HUES48 (cell line): ENCODE measurements around the gene USH2A.

Experiments used
- H3K27ac ChIP-seq: one replicate; pipeline ENCODE4 v1.7.0; 2013; ENCODE audit warnings: low read depth, low read length, inconsistent platforms
- H3K27me3 ChIP-seq: 2 replicates; pipeline ENCODE4 v1.6.1; 2013; ENCODE audit warnings: mild to moderate bottlenecking, low read length; ENCODE audit not compliant: control insufficient read depth, insufficient read depth
- H3K36me3 ChIP-seq: 2 replicates; pipeline ENCODE4 v1.6.1; 2013; ENCODE audit warnings: low read length; ENCODE audit not compliant: control insufficient read depth, insufficient read depth
- H3K4me1 ChIP-seq: 2 replicates; pipeline ENCODE4 v1.6.1; 2013; ENCODE audit warnings: mild to moderate bottlenecking, low read length; ENCODE audit not compliant: control insufficient read depth, insufficient read depth
- H3K4me3 ChIP-seq: 2 replicates; pipeline ENCODE4 v1.5.1; 2013; ENCODE audit warnings: mild to moderate bottlenecking, low read depth, low read length
- H3K9ac ChIP-seq: 2 replicates; pipeline ENCODE4 v1.6.1; 2013; ENCODE audit warnings: mild to moderate bottlenecking, low read depth, low read length, moderate library complexity
- H3K9me3 ChIP-seq: 2 replicates; pipeline ENCODE4 v1.6.1; 2013; ENCODE audit warnings: low read length; ENCODE audit not compliant: control insufficient read depth, insufficient read depth

The USH2A gene

DNA sequence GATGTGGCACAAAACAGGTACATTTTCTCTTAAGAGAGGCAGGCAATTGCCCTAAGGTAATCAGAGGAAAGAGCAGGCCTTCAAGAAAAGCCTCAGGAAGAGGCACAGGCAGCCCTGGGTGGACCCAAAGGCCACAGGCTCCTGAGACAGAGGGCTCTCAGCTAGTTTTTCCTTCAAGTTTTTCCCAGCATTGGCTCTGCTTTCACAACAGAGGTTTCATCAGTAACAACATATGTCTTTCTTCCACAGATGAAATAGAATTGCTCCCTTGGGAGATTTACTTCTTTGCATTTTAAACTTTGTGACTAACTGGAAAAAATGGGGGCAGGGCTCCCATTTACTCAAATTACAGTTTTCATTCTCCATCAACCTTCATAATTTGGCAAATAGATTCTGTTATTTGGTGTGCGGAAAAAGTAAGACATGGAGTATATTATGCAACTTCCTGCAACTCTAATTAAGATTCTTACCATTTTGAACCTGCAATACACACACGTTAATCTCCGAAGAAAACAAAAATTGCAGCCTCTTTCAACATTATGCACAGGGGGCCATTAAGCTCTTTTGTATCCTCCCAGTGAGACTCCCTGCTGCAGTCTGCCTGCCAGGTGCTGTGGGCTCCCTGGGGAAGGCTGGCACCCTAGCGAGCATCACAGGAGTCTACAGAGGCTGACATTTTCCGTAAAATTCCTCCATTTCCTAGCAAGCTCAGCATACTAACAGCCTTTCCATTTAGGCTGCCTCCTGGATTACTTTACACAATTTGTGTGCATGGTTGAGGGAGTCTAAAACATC lies 282.3 kb downstream of the USH2A start:
- Histone ChIP-seq H3K27me3 (0 out of 2 replicates have a peak, but pooled peaks cover 8% of the 10 kb centered on the region), H3K9ac (no peak overlapping the region), H3K4me1 (peaks cover 56% of the 10 kb centered on the region), H3K9me3 (no peaks in the 10 kb centered on the region), H3K4me3 (no peak overlapping the region), H3K27ac (peak overlapping the region; percentile 66), H3K36me3 (no peaks in the 10 kb centered on the region)

DNA sequence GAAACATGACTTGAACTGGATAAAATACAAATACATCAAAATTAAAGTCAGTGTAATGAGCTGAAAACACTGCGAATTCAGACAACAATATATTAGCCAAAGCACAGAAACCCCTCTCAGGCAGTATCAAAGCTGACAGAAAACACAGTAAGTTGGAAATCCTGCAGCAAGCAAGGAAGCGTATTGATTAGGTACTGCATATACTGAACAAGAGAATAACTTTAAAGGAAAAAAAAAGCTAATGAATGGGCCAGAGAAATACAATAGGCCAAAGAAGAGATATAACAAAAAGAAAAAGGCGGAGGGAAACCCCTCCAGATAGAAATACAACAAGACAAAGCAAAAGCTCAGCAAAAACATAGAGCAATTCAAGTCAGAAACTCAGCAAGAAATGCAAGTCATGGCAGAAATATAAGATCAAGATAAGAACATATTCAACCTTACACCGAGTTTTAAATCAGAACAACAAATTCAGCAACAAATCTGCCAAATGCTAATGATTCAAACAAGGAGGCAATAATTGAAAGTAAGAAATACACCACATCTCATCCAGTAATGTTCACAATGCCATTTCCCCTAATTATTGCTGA lies 299.0 kb downstream of the USH2A start:
- Histone ChIP-seq H3K4me1 (no peaks in the 10 kb centered on the region), H3K27ac (no peak overlapping the region), H3K9ac (no peak overlapping the region), H3K36me3 (no peaks in the 10 kb centered on the region), H3K27me3 (no peaks in the 10 kb centered on the region), H3K9me3 (peaks cover 9% of the 10 kb centered on the region; the same call in 1 of the 2 replicates), H3K4me3 (no peak overlapping the region)

DNA sequence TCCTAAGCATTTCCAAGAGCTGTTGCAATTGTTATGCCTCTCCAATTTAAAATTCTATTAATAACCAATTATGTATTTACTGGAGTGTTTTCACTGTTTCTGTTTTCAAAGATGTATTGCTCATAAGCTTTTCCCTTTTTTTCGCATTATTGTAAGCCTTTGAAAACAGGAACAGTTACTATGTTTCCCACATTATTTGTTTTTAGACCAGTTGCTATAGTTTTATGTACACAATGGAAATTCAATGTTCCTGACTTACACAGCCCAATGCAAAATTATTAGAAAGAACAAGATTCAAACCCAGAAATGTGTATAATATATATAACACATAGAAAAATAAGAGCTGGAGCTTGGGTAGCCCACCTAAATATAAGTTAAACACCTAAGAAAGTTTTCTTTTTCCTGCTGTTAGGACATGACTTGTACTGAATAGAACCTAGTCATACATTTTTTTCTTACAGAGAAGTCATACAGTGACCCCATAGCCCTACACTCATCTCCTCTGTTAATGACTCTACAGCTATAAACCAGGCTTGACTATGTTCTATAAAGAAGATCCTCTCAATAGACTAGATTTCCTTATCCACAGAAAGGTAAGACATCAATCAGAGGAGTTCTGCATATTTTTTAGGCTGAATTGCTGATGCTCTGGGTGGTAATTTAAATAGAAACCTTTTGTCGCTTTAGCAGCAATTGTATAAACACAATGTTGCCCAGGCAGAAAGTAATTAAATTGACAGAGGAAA lies 299.6 kb downstream of the USH2A start:
- Histone ChIP-seq H3K4me3 (no peak overlapping the region), H3K36me3 (no peaks in the 10 kb centered on the region), H3K4me1 (no peaks in the 10 kb centered on the region), H3K9ac (no peak overlapping the region), H3K27ac (no peak overlapping the region), H3K9me3 (peaks cover 9% of the 10 kb centered on the region; the same call in 1 of the 2 replicates), H3K27me3 (no peaks in the 10 kb centered on the region)

DNA sequence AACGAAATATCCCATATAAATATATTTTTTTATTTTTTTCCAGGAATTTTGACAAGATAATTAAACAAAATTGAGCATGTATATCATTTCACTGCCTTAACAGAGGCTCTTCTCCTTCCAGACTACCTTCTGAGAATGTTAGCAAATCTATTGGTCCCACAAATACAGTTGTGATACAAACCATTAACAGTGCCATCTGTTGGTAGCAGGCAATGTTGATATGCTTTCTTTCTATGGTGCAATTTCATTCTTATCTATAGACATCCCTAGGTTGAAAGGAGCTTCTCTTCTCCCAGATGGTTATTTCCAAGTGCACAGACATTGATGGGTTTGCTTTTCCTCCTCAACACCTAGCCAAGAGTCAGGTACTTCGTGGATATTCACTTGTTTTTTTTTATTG lies 303.6 kb downstream of the USH2A start:
- Histone ChIP-seq H3K4me3 (no peak overlapping the region), H3K27ac (no peak overlapping the region), H3K36me3 (no peaks in the 10 kb centered on the region), H3K4me1 (peaks cover 11% of the 10 kb centered on the region), H3K9ac (no peak overlapping the region), H3K27me3 (no peaks in the 10 kb centered on the region), H3K9me3 (peaks cover 9% of the 10 kb centered on the region; the same call in 1 of the 2 replicates)

DNA sequence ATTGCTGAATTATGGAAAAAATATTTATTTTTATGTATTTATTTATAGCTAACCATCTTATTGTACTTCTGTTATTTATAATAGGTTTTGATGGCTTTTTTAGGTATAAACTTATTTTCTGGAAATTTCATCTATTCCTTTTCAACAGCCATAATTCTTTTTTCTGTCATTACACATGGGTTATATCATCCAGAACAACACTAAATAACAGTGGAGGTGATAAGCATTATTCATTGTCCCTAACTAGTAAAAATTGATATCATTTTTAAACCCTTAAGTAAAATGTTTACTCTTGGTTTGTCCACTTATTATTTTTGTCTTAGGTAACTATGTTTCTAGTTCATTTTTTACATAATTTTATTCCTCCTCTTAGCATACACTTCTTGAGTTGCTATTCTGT lies 309.1 kb downstream of the USH2A start:
- no peak overlapping the region for H3K9ac ChIP-seq
- H3K27ac ChIP-seq: no peak overlapping the region
- H3K4me3 ChIP-seq: no peak overlapping the region
- H3K27me3 ChIP-seq: no peaks in the 10 kb centered on the region
- peaks cover 17% of the 10 kb centered on the region for H3K4me1 ChIP-seq
- no peaks in the 10 kb centered on the region for H3K36me3 ChIP-seq
- no peaks in the 10 kb centered on the region for H3K9me3 ChIP-seq

DNA sequence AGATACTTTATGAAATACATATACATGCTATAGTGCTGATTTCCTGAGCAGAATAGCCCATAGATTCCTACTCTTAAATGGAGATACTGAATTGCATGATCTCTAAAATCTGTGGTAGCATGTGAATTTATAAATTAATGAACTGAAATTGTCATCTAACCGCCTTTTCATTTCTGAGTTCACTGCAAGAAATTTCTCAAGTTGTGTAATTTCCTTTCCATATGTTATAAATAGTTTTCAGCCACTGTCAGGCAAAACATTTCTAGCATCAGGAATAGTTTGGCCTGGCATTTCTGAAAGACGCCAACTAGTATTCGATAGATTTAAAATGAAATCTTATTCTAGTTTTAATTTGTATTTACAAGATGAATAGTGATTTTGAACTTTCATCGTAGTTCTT lies 310.1 kb downstream of the USH2A start:
- H3K4me1 ChIP-seq: peaks cover 17% of the 10 kb centered on the region
- no peaks in the 10 kb centered on the region for H3K9me3 ChIP-seq
- no peak overlapping the region for H3K4me3 ChIP-seq
- H3K36me3 ChIP-seq: no peaks in the 10 kb centered on the region
- H3K27ac ChIP-seq: no peak overlapping the region
- H3K27me3 ChIP-seq: no peaks in the 10 kb centered on the region
- no peak overlapping the region for H3K9ac ChIP-seq

DNA sequence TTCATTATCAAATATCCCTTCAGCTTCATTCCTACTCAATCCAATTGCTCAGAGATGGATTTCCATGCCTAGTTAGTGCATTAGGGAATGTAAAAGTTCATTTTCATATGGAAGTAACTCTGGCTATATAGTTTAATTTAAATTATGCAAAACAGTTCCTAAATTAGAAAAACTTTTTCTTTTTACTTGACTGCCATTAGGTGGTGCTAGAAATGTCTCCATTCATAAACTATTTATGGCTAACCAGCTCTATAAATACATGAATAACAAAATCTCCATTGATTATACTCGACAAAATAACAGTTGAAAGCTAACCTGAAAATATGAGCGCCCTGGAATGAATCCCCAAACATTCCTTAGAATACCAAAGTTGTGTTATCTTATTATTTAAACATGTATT lies 311.4 kb downstream of the USH2A start:
- H3K4me3 ChIP-seq: no peak overlapping the region
- H3K27me3 ChIP-seq: no peaks in the 10 kb centered on the region
- H3K36me3 ChIP-seq: no peaks in the 10 kb centered on the region
- no peak overlapping the region for H3K9ac ChIP-seq
- H3K9me3 ChIP-seq: no peaks in the 10 kb centered on the region
- no peak overlapping the region for H3K27ac ChIP-seq
- H3K4me1 ChIP-seq: peaks cover 11% of the 10 kb centered on the region

DNA sequence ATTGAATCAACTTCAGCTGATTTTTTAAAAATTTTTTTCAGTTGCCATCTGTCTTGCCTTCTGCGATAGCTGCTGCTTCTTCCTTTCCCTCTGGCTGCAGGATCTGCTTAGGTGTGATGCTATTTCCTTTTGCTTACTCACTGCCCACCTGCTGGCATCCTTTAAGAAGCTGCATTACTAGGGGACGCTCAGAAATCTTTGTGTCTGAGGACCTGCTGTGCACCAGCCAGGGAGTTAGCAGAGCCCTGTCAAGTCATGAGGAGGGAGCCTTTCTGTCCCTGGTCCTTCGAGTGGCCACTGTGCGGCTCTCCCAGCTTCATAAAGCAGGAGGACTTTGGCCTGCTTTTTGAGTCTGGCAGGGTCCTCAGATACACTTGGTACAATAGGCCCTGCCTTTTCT lies 327.8 kb downstream of the USH2A start:
- no peaks in the 10 kb centered on the region for H3K27me3 ChIP-seq
- H3K36me3 ChIP-seq: no peaks in the 10 kb centered on the region
- no peak overlapping the region for H3K4me3 ChIP-seq
- no peaks in the 10 kb centered on the region for H3K9me3 ChIP-seq
- H3K27ac ChIP-seq: peak overlapping the region; percentile 30
- no peak overlapping the region for H3K9ac ChIP-seq
- H3K4me1 ChIP-seq: peaks cover 23% of the 10 kb centered on the region

DNA sequence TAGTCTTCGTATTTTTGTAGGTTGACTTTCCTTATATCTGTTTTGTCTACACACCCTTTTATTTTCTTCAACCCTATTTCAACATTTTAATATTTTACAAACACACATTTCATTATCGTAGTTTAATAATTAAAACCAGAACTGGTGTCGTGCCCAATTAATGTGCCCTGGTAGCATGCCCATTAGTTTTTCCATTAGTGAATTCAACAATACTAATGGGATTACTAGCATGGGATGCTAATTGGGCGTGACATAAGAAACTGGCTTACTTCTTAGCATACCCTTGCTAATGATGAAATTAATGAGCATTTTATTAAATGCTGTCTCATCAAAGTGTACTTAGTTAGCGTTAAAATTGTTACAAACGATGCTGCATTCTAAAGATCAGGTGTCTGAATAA lies 332.7 kb downstream of the USH2A start:
- Histone ChIP-seq H3K4me1 (peaks cover 15% of the 10 kb centered on the region), H3K9ac (no peak overlapping the region), H3K9me3 (no peaks in the 10 kb centered on the region), H3K4me3 (no peak overlapping the region), H3K27me3 (no peaks in the 10 kb centered on the region), H3K36me3 (no peaks in the 10 kb centered on the region), H3K27ac (no peak overlapping the region)

DNA sequence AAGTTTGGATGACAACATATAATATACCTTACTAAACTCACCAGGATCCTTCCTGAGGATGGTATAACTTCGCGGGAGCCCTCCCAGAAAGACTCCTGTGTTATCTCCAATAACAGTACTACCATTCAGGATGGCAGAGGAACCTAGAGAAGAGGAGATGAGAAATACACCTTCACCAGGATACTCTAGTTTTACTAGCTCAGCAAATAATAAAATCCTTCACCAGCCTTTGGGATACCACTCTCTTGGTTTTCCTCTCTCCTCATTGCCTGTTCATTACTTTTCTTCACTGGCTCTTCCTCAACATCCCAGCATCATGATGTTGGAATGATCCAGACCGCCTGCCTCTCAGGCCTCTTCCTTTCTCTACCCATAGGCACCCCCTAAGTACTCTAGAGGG lies 336.6 kb downstream of the USH2A start:
- Histone ChIP-seq H3K4me1 (no peaks in the 10 kb centered on the region), H3K9me3 (no peaks in the 10 kb centered on the region), H3K27ac (no peak overlapping the region), H3K36me3 (no peaks in the 10 kb centered on the region), H3K9ac (no peak overlapping the region), H3K4me3 (no peak overlapping the region), H3K27me3 (no peaks in the 10 kb centered on the region)

DNA sequence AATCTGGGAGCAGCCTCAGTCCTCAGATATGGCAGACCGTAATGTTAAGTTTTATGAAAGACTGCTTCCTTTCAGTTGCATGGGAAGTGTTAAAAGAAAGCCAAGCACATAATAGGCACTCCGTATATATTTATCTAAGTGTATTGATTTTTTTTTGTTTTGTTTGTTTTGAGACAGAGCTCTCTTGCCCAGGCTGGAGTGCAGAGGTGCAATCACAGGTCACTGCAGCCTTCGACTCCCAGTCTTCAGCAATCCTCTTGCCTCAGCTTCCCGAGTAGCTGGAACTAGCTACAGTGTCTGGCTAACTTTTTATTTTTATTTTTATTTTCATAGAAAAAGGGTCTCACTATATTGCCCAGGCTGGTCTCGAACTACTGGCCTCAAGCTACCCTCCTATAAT lies 341.8 kb downstream of the USH2A start:
- H3K9ac ChIP-seq: no peak overlapping the region
- H3K27ac ChIP-seq: no peak overlapping the region
- no peak overlapping the region for H3K4me3 ChIP-seq
- H3K4me1 ChIP-seq: peaks cover 8% of the 10 kb centered on the region; the same call in 1 of the 2 replicates
- H3K9me3 ChIP-seq: no peaks in the 10 kb centered on the region
- H3K36me3 ChIP-seq: no peaks in the 10 kb centered on the region
- no peaks in the 10 kb centered on the region for H3K27me3 ChIP-seq
